PFSK-1 (cell line): Measurements from ENCODE around the gene WWC2.

Source experiments
- FOXP2 ChIP-seq: optimal IDR thresholded peaks from 2 replicates; pipeline ENCODE3; 2011; ENCODE audit warnings: borderline replicate concordance, control low read depth, inconsistent platforms; ENCODE audit not compliant: insufficient read depth; ENCODE audit errors: extremely low read length, extremely low read depth
- POLR2AphosphoS5 ChIP-seq: IDR thresholded peaks from 2 replicates; pipeline ENCODE4 v1.6.1; 2012; ENCODE audit warnings: low read depth, mild to moderate bottlenecking, control low read depth, low read length, moderate library complexity
- SIN3A ChIP-seq: IDR thresholded peaks from 2 replicates; pipeline ENCODE4 v1.6.1; 2012; ENCODE audit warnings: mild to moderate bottlenecking, low read length, moderate library complexity, borderline replicate concordance; ENCODE audit not compliant: insufficient read depth
- TAF1 ChIP-seq: IDR thresholded peaks from 2 replicates; pipeline ENCODE4 v1.6.1; 2012; ENCODE audit warnings: low read length, control low read depth, borderline replicate concordance; ENCODE audit not compliant: insufficient read depth
- TF ChIP-seq, protein P1 (sequence below), 2 experiments: IDR thresholded peaks; 2 replicates each; pipeline versions ENCODE4 v1.6.1 to v1.8.0; 2011 to 2012; ENCODE audit warnings: low read depth in 2 of 2, low read length in 2 of 2, control low read depth in 1 of 2, inconsistent platforms in 1 of 2, mild to moderate bottlenecking in 1 of 2, moderate library complexity in 1 of 2; ENCODE audit not compliant: insufficient read depth in 1 of 2

WWC2 gene

DNA sequence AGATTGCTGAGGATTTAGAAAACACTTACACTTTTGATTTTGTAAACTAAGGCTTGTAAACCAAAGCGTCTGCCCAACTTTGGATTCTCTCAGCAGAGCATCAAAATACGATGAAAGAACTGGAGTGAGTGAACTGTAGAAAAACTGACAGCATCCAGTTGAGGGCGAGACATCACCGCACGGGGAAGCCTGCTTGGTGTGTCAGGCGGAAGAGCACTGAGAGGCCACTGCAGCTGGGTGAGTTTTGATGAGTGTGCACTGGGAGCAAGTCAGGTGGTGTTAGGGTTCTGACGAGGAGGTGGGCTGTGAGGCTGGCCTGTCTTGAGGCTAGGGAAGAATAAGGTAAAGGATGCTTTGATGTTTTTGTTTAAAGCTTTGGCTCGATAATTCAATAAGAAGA, 270.0 kb downstream of the WWC2 start:
- TF ChIP-seq POLR2AphosphoS5 (no peak), FOXP2 (no peak), SIN3A (no peak), TAF1 (no peak)
- TF ChIP-seq, protein P1, sequence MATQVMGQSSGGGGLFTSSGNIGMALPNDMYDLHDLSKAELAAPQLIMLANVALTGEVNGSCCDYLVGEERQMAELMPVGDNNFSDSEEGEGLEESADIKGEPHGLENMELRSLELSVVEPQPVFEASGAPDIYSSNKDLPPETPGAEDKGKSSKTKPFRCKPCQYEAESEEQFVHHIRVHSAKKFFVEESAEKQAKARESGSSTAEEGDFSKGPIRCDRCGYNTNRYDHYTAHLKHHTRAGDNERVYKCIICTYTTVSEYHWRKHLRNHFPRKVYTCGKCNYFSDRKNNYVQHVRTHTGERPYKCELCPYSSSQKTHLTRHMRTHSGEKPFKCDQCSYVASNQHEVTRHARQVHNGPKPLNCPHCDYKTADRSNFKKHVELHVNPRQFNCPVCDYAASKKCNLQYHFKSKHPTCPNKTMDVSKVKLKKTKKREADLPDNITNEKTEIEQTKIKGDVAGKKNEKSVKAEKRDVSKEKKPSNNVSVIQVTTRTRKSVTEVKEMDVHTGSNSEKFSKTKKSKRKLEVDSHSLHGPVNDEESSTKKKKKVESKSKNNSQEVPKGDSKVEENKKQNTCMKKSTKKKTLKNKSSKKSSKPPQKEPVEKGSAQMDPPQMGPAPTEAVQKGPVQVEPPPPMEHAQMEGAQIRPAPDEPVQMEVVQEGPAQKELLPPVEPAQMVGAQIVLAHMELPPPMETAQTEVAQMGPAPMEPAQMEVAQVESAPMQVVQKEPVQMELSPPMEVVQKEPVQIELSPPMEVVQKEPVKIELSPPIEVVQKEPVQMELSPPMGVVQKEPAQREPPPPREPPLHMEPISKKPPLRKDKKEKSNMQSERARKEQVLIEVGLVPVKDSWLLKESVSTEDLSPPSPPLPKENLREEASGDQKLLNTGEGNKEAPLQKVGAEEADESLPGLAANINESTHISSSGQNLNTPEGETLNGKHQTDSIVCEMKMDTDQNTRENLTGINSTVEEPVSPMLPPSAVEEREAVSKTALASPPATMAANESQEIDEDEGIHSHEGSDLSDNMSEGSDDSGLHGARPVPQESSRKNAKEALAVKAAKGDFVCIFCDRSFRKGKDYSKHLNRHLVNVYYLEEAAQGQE (IDR thresholded peaks at IDR 0.05; ENCODE audit: insufficient read depth in 1 of 2, low read depth in 2 of 2, low read length in 2 of 2): no peak
